ENCODE results near the gene PGAM5. TPM values are rescaled to one million over a fixed set of nuclear protein-coding genes. Genes with fewer than 3 reads are reported as not detected.

The PGAM5 gene
- total RNA-seq, 1 donor from 2014 or later, result 26.1 TPM

DNA sequence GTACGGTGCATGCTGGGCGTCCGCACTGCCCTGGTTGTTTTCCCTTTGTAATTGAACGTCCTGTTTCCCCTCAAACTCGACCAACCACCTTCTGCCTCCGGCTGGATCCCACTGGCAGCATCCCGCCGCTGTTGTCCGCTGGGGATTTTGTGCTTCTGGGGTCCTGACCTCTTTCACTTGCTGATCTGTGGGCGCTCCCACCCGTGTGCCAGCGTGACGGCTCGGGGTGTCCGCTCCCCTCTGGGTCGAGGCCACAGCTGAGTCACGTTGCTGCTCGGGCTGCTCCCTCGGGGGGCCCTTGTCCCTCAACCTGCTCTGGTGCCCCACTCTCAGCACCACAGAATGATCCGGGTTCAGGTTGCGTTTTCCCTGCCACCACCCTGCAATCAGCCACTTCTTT lies 8.0 kb downstream of the PGAM5 start:
- intact Hi-C loops (cut with DNase I), result no loop called here
- no peak for DNase-seq (ENCODE audit: low spot score)

DNA sequence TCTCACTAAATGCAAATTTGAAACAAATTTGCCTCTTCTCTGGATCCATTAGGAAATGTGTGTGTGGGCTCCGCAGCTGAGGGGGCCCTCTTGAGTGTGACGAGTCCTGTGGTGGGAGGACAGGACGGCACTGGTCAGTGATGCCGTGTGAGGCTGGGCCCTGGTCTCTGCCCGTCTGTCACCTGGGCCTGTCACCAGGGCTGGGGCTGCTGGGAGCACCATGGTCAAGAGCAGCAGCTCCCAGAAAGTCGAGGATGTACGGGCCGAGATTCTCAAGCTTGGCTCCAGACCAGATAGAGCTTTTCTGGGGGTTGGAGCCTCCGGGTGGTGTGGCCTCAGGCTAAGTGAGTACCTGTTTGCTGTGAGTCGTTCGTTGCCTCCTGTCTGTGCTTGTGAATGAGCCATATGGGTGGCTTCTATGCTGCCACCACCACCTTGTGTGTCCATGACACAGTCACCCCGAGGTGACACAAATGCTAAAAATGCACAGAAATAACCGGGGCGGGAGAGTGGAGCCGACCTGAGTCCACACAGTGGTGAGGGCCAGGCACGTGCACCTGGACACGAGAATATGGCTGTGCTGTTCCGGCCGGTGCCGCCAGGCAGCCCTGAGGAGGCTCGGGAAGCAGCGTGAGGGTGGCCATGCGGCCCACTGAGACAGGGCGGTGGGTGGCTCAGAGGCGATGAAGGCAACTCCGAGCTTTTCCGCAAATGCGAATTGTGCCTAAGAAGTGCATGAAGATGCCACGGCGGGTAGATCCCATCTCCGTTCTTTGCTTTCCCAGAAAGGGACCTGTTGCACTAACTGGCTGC lies 8.7 kb downstream of the PGAM5 start:
- intact Hi-C loops (cut with DNase I), result no loop called here
- DNase-seq (ENCODE audit: low spot score), result no peak

DNA sequence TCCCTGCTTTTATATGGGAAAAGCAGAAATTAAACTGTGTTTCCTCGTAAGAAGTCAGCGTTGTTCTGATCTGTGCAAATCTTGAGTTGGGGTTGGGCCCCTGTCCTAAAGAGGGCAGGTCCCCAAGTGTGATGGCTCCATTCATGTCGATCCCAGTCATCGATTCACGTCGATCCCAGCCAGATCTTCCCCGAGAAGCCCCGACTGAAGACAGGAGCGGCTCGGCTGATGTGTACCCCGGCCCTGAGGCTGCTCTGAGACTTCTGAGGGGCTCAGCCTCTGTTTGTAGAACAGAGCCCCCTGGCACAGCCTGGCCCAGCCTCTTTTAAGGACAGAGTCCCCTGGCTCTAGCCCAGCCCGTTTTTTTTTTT lies 9.3 kb downstream of the PGAM5 start:
- DNase-seq (ENCODE audit: low spot score), result no peak
- intact Hi-C loops (cut with DNase I), result no loop called here

DNA sequence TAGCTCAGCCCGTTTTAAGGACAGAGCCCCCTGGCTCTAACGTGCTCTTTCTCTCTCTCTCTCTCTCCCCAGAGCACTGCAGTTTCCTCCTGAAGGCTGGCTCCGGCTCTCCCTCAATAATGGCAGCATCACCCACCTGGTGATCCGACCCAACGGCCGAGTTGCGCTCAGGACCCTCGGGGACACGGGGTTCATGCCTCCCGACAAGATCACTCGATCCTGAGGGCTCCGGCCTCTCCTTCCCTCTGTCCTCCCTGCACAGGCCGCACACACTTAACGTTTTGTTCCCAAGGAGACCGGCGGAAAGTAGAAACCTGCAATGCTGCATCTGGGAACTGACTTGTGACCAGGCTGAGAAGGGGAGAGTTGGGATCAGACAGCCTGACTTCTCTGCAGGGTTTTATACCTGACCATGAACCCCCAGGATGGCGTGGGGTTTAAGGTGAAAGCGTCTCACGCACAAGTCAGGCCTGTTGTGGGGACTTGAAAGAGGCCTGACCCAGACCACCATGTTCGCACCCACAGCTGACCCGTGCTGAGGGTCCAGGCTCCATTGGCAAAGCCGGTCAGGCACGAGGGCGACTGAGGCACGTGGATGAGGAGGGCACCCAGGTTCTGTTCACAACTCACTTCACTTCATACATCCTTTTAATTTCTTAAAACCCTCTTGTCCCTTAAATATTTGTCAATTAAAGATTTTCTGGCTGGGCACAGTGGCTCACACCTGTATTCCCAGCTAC lies 10.1 kb downstream of the PGAM5 start:
- DNase-seq (ENCODE audit: low spot score), result no peak
- intact Hi-C loops (cut with DNase I), result no loop called here

DNA sequence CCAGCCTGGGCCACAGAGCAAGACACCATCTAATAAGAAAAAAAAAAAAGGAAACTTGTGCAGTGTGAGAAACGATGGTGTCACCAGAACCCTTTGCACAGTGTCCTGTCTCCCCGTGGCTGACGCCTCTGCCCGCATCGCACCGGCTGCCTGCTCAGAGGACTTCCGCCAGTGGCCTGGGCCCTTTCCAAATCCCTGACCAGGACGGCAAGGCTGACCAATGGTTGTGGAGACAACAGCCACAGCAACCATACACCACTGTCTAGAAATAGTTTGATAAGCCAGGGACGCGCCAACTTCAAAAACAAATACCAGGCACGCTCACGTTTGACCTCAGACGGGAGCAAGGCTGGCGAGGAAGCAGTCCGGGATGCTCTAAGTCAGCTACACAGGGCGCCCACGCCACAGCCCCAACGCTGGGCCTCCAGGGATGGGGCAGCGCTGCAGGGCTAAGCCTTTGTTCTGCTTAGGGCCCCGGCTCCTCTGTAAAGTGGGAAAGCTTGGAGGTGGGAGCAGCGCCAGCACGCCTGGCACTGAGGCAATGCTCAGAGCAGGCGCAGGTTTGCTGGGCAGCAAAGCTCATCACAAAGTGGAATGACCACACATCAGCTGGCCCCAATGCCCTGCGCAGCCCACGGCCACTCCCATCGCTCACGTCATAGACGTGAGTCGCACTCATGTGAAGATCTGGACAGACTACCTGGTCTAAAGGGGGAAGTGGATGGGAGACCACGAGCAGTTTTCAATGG lies 12.5 kb downstream of the PGAM5 start:
- DNase-seq (ENCODE audit: low spot score), result no peak
- intact Hi-C loops (cut with DNase I), result no loop called here

DNA sequence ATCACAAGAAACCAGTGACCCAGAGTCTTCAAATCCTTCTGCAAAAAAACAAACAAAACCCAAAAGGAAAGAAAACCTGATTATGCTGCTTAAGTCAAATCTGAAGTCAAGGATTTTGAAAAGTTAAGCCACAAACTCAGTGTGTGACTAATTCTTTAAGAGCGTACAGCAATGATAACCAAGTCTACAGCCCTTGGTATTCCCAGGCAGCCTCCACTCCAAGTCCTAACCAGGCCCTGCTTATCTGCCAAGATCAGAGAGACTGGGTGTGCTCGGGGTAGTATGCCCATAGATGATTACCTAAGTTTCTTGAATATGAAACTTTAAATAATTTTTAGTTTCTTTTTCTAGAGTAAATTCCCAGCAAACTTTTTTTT lies 13.1 kb downstream of the PGAM5 start:
- intact Hi-C loops (cut with DNase I), result no loop called here
- DNase-seq (ENCODE audit: low spot score), result no peak

DNA sequence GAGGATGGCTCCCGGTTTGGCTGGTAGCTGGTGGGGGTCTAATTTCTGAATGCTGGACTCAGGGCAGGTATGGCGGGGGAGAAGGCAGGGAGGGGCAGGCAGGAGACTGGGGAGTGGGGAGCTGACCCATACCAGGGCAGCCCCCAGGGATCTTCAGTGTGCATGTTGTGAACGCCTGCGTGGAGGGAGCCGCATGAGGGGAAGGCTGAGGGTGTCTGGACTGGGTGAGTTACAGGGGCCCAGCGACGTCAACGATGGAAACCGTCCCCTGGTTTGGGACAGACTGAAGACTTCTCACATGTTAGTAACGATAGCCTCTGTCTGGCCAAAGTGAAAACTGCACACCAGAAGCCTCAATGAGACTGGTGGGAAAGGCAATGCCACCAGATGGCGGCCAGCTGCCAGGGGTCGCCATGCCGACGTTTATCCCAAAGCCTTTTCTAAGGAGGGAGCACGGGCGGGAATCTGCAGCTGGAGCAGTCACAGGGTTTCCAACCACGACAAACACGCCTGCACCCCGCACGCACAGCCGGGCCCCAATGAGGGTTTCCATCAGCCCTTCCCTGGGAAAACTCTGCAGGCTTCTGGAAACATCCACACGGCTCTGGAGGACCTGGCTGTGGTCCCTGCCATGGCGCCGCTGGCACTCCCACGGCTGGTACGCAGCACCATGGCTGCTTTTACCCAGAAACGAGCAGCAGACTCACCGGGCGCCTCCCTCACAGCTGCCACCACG lies 14.0 kb downstream of the PGAM5 start:
- intact Hi-C loops (cut with DNase I), result no loop called here
- DNase-seq (ENCODE audit: low spot score), result no peak

DNA sequence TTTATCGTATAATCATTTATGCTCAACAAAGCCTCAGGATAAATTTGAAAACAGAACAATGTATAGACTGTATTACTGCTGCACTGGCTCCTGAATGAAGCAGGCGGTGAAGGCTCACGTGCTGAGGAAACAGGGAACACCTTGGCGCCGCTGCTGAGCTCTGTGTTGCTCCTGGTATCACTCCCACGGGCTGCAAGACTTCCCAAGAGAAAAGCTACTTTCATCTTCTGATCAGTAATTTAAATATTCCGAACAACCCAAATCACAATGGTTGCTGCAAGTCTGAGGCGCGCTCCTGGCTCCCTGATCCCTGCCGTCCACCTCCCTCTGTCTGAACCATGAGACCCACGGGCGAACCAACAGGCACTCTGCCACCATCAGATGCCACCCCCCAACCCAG lies 15.7 kb downstream of the PGAM5 start:
- DNase-seq (ENCODE audit: low spot score), result no peak
- intact Hi-C loops (cut with DNase I), result no loop called here

DNA sequence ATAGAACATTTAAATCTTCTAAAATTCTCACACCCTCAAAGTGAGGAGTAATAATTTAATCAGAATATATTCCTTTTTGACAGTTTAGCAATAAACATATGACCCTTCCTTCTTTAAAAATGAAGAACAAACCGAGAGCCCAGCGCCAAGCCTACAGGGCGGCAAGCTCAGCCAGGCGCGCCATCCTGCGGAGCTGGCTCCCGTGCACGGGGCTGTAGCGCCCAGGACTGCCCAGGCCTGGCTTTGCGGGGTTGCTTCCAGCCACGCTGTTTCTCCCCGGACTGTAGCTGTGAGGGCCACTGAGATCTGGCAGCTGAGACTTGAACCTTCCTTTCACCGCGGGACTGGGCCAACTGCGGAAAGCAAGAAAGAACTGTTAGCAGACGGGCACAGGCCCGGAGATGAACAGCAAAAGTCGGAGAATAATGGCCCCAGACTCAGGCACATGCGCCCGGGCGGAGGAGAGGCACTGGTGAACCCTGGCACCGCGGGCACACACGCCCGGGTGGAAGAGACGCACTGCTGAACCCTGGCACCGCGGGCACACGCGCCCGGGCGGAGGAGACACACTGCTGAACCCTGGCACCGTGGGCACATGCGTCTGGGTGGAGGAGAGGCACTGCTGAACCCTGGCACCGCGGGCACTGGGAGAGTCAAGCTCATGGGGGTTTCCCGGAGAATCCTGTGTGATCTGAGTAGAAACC lies 16.6 kb downstream of the PGAM5 start:
- intact Hi-C loops (cut with DNase I), result no loop called here
- no peak for DNase-seq (ENCODE audit: low spot score)

DNA sequence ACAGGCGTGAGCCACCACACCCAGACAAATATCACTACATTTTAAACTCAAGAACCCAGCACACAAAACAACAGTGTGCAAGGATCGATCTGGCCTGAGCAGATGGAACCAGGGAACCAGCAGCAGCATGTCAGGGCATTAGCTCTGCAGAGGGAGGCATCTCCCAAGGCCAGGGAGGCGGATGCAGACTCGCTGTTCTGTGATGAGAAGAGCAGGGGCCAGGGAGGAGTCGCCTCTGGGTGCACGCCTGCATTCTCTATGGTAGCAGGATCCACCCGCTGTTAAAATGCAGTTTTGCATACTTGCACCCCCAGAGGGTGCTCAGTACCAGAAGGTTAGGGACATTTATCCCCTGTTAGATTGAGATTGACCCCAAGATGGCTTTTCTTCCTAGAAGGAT lies 17.9 kb downstream of the PGAM5 start:
- DNase-seq (ENCODE audit: low spot score), result no peak
- intact Hi-C loops (cut with DNase I), result no loop called here

DNA sequence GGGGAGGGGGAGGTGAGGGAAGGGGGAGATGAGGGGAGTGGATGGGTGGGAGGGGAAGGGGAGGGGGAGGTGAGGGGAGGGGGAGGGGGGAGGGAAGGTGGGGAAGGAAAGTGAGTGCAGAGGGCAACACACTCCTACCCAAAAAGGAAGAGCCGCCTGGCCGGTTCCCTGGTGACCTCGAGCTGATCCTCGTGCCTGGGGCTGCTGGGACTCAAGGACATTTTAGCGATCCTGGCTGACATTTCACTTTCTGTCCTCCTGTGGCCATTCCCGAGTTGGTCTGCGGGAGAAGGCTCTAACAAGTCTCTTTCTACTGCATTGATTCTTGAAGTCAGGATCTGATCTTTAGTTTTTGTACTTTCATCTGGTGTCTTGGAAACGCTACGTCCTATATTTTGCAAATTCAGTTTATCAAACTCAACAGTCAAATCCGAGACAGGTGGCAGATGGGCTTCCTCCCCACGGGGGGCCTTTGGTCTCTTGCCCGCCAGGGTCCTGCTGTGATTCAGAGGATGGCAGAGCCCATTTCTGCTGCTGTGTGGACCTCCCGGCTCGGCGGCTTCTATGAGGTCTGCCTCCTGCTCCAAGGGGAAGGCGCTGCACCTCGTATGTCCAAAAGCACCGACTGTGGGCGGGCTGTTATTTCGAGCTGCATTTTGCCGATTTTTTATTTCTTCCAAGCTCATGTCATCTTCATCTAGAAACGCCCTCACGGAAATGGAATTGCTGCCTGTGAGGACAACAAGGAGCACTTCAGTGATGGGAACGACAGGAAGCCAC lies 19.1 kb downstream of the PGAM5 start:
- intact Hi-C loops (cut with DNase I), result no loop called here
- no peak for DNase-seq (ENCODE audit: low spot score)

DNA sequence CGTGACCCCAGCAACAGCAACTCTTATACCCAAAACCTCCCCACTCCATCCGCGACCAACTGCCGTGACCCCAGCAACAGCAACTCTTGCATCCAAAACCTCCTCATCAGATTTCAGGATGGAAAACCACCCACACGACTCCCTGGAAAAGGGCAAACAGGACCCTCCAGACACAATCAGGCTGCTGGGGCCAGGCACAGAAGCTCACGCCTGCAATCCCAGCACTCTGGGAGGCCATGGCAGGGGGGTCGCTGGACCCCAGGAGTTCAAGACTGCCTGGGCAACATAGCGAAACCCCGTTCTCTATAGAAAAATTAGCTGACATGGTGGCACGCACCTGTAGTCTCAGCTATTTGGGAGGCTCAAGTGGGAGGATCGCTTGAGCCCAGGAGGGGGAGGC lies 19.7 kb downstream of the PGAM5 start:
- intact Hi-C loops (cut with DNase I), result no loop called here
- no peak for DNase-seq (ENCODE audit: low spot score)

DNA sequence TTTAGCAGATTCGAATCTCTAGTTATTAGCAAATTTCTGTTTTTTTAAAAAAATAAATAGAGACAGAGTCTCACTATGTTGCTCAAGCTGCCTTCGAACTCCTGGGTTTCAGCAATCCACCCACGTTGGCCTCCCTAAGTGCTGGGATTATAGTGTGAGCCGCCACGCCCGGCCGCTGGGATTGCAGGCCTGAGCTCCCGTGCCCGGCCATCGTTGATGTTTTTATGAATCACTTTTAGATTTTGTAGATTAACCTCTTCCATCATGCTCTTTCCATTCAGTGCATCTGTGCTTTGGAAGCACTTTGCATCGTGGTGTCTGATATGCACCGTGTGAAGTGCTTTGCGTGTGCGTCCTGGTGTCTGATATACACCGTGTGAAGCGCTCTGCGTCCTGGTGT lies 20.9 kb downstream of the PGAM5 start:
- no peak for DNase-seq (ENCODE audit: low spot score)
- intact Hi-C loops (cut with DNase I), result no loop called here

DNA sequence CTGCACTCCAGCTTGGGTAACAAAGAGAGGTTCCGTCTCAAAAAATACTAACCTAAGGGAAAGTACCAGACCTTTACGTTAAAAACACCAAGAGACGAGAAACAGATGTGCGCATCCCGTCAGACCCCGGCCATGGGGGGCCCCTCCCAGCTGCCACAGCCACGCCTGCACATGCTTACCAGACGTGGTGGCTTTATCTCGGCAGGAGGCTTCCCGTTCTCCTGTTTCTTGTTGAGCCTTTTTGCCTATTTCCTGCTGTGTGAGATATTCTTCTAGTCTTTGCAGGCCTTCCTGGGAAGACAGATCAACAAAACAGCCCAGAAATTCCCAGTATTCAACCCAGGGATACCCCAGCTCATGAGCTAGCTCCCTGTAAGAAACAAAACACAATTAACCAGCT lies 23.6 kb downstream of the PGAM5 start:
- intact Hi-C loops (cut with DNase I), result no loop called here
- no peak for DNase-seq (ENCODE audit: low spot score)

DNA sequence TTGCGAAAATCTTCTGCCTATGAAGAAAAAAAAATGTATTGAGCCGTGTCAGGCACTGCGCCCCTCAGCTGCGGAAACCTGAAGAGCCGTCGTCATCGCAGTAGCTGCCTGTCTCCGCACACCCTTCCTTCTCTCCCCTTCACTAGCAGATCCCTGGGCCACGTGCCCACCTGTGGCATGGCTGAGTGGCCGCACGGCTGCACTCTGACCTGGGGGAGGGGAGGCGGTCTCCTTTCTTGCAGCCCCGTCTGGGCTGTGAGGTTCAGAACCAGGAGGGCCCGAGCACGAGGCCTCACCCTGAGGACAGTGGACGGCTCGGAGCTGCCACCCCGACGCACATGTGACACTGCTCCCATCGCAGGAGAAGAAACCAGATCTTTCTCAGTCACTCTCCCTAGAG lies 24.9 kb downstream of the PGAM5 start:
- DNase-seq (ENCODE audit: low spot score), result no peak
- intact Hi-C loops (cut with DNase I), result no loop called here

DNA sequence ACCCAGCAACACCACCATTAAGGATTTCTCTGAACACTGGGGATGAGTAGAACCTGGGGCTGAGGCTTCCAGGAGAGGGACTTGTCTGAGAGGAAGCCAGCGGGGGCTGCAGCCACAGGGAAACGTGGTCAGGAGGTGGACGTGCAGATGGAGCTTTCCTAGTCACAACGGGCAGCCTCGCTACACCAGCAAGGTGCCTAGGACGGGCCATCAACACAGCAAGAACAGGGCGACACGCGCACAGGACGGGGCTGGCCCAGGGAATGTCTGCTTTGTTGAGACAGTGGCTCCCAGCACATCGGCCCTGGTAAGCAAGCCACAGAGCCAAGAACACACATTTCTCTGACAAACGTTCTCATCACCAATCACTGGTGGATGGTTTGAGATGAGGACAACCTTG lies 25.7 kb downstream of the PGAM5 start:
- intact Hi-C loops (cut with DNase I), result no loop called here
- DNase-seq (ENCODE audit: low spot score), result no peak

DNA sequence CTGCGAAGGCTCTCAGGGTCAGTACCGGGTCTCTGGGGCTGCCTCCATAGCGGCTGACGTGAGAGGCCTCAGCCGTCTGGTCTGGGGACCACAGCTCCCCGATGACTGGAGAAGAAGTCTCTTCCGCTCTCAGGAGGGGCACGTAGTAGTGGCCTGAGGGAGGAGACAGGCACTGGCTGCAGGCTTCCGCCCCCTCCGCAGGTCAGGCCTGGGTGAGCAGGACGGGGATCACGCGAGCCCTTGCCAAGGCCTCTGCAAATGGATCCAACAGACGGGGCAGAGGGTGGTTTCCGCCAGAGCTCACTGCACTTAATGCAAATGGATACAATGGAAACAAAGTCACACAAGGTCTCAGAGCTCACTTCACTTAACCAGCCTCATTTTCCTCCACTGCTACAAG lies 26.3 kb downstream of the PGAM5 start:
- intact Hi-C loops (cut with DNase I), result no loop called here
- no peak for DNase-seq (ENCODE audit: low spot score)

DNA sequence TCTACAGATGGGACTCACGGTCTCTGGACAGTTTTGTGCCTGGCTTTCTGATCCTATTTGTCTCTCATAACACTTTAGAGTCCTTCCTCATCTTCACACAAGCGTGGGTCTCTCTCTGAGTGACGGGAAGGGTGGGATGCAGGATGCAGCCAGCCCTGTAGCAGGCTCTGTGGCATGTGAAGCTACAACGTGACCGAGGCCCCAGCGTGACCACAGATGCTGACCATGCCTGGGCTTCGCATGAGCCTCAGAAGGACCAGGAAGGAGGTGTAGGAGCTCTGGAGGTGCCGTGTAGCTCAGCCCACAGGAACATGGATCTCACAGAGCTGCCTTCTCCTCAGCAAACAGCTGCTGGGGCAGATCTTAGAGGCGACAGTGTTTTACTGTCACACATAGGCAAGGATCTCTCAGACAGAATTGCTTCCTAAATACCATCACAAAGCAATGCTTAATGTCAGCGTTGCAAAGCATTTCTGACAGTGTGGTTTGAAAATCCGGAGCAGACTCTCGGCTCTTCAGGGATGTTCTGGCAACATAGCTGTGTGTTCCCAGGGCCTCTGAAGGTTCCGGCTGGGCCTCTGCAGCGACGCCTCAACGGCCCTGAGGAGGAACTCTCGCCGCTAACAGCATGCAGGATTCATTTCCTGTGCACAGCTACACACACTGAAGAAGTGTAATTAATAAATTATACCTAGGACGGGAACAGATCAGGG lies 29.1 kb downstream of the PGAM5 start:
- intact Hi-C loops (cut with DNase I), result no loop called here
- DNase-seq (ENCODE audit: low spot score), result no peak
